ENCODE measurements around the gene RGS14.
A peak's percentile ranks its signal among the peaks of the same experiment; 100 is the strongest.
"Not testable (repeated sequence)": the region's sequence is repeated elsewhere in the genome, so short reads cannot be mapped to it uniquely, and the experiment has no call there.

The RGS14 gene

GRCh38 chr5:177343000-177343399, 14.7 kb upstream of the RGS14 start:
- DNase-seq (ENCODE audit: low read depth): not testable (repeated sequence)

GRCh38 chr5:177343777-177344176, 13.9 kb upstream of the RGS14 start:
- H3K4me3 ChIP-seq (ENCODE audit: low read depth, low read length): no peak overlapping the region
- DNase-seq (ENCODE audit: low read depth): no peak

More at GRCh38 chr5:177343000-177343399, 14.7 kb upstream of the RGS14 start:
- H3K4me3 ChIP-seq (ENCODE audit: low read depth, low read length): not testable (repeated sequence)

- DNase-seq (ENCODE audit: low read depth): no peak
- no peak overlapping the region for H3K4me3 ChIP-seq (ENCODE audit: low read depth, low read length)
Observed at GRCh38 chr5:177344891-177345290, 12.8 kb upstream of the RGS14 start.

GRCh38 chr5:177346820-177347219, 10.9 kb upstream of the RGS14 start:
- no peak for DNase-seq (ENCODE audit: low read depth)
- H3K4me3 ChIP-seq (ENCODE audit: low read depth, low read length): no peak overlapping the region

GRCh38 chr5:177347699-177348098, 10.0 kb upstream of the RGS14 start:
- DNase-seq (ENCODE audit: low read depth): no peak
- H3K4me3 ChIP-seq (ENCODE audit: low read depth, low read length): no peak overlapping the region

GRCh38 chr5:177349362-177349647, 8.4 kb upstream of the RGS14 start:
- DNase-seq (ENCODE audit: low read depth): no peak
- no peak overlapping the region for H3K4me3 ChIP-seq (ENCODE audit: low read depth, low read length)

GRCh38 chr5:177349762-177350161, 8.0 kb upstream of the RGS14 start:
- H3K4me3 ChIP-seq (ENCODE audit: low read depth, low read length): no peak overlapping the region
- no peak for DNase-seq (ENCODE audit: low read depth)

GRCh38 chr5:177350776-177351391, 6.8 kb upstream of the RGS14 start:
- H3K4me3 ChIP-seq (ENCODE audit: low read depth, low read length): peak overlapping the region; percentile 100
- no peak for DNase-seq (ENCODE audit: low read depth)

- peak; percentile 90 for DNase-seq (ENCODE audit: low read depth)
- H3K4me3 ChIP-seq (ENCODE audit: low read depth, low read length): peak within 1 kb of the TSS; percentile 100
Observed at GRCh38 chr5:177351392-177352329, 6.1 kb upstream of the RGS14 start, which contains the start of gene LMAN2. TSS of gene LMAN2 (minus strand) at chr5:177351668. CDS start at chr5:177351647, 21 bp downstream.

GRCh38 chr5:177353093-177353492, 4.6 kb upstream of the RGS14 start:
- DNase-seq (ENCODE audit: low read depth): no peak
- H3K4me3 ChIP-seq (ENCODE audit: low read depth, low read length): no peak overlapping the region

GRCh38 chr5:177354256-177354655, 3.5 kb upstream of the RGS14 start:
- H3K4me3 ChIP-seq (ENCODE audit: low read depth, low read length): no peak overlapping the region
- no peak for DNase-seq (ENCODE audit: low read depth)

GRCh38 chr5:177354711-177355110, 3.0 kb upstream of the RGS14 start:
- DNase-seq (ENCODE audit: low read depth): no peak
- no peak overlapping the region for H3K4me3 ChIP-seq (ENCODE audit: low read depth, low read length)

- H3K4me3 ChIP-seq (ENCODE audit: low read depth, low read length): no peak overlapping the region
- no peak for DNase-seq (ENCODE audit: low read depth)
Observed at GRCh38 chr5:177355162-177355867, 2.4 kb upstream of the RGS14 start.

- no peak overlapping the region for H3K4me3 ChIP-seq (ENCODE audit: low read depth, low read length)
Observed at GRCh38 chr5:177355868-177356168, 1.9 kb upstream of the RGS14 start.

GRCh38 chr5:177356746-177357145, 978 bp upstream of the RGS14 start:
- H3K4me3 ChIP-seq (ENCODE audit: low read depth, low read length): no peak overlapping the region
- DNase-seq (ENCODE audit: low read depth): no peak

More at GRCh38 chr5:177355868-177356168, 1.9 kb upstream of the RGS14 start:
- DNase-seq (ENCODE audit: low read depth): no peak

GRCh38 chr5:177357146-177357458, 622 bp upstream of the RGS14 start:
- no peak overlapping the region for H3K4me3 ChIP-seq (ENCODE audit: low read depth, low read length)
- DNase-seq (ENCODE audit: low read depth): no peak

GRCh38 chr5:177358370-177358819, 671 bp downstream of the RGS14 start:
- no peak for DNase-seq (ENCODE audit: low read depth)
- no peak overlapping the region for H3K4me3 ChIP-seq (ENCODE audit: low read depth, low read length)

- H3K4me3 ChIP-seq (ENCODE audit: low read depth, low read length): no peak overlapping the region
- no peak for DNase-seq (ENCODE audit: low read depth)
Observed at GRCh38 chr5:177359451-177359851, 1.7 kb downstream of the RGS14 start.

GRCh38 chr5:177359860-177360259, 2.1 kb downstream of the RGS14 start:
- H3K4me3 ChIP-seq (ENCODE audit: low read depth, low read length): no peak overlapping the region
- no peak for DNase-seq (ENCODE audit: low read depth)

- DNase-seq (ENCODE audit: low read depth); H3K4me3 ChIP-seq (ENCODE audit: low read depth, low read length): not testable (repeated sequence)
Observed at GRCh38 chr5:177360740-177361139, 3.0 kb downstream of the RGS14 start.
